Measurements from ENCODE around the gene TBX15. TPM values are rescaled to one million over a fixed set of nuclear protein-coding genes. Genes with fewer than 3 reads are reported as not detected.

Gene TBX15
- total RNA-seq, 1 donor from 2014 or later, result 2.9 TPM

DNA sequence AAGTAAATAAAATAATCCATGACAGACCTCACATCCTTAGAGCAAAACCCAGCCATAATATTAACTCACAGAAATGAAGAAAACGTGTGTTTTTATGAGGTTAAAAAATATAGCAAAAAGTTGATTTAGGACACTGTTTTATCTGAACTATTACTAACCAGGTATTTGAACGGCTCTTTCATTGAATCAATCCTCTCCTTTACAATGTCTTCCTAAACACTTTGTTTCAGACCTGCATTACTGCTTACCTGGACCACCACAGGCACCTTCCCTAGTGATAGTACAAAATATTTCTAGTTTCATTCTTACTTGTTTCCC lies 25.0 kb downstream of the TBX15 start:
- Histone ChIP-seq H3K27me3 (no peaks in the 10 kb centered on the region), H3K27ac (no peak overlapping the region), H3K4me1 (peaks cover 28% of the 10 kb centered on the region), H3F3A (ENCODE audit: low read depth) (no peaks in the 10 kb centered on the region), H3K4me3 (no peak overlapping the region), H4K20me1 (ENCODE audit: low read depth) (no peaks in the 10 kb centered on the region), H3K36me3 (no peaks in the 10 kb centered on the region), H2AFZ (replicated peaks) (no peak overlapping the region), H3K9ac (no peak overlapping the region), H3K79me2 (ENCODE audit: low read depth) (no peaks in the 10 kb centered on the region), H3K9me3 (ENCODE audit: low read depth) (no peaks in the 10 kb centered on the region), H3K4me2 (no peak overlapping the region)
- Mint-ChIP-seq H3K27ac (no peak overlapping the region), H3K4me1 (no peaks in the 10 kb centered on the region), H3K4me3 (no peak overlapping the region), H3K36me3 (no peaks in the 10 kb centered on the region), H3K9me3 (no peaks in the 10 kb centered on the region), H3K27me3 (ENCODE audit: insufficient read depth, low read depth) (peaks cover 4% of the 10 kb centered on the region)
- no peak for DNase-seq (ENCODE audit: low spot score)
- TF ChIP-seq, protein P1, sequence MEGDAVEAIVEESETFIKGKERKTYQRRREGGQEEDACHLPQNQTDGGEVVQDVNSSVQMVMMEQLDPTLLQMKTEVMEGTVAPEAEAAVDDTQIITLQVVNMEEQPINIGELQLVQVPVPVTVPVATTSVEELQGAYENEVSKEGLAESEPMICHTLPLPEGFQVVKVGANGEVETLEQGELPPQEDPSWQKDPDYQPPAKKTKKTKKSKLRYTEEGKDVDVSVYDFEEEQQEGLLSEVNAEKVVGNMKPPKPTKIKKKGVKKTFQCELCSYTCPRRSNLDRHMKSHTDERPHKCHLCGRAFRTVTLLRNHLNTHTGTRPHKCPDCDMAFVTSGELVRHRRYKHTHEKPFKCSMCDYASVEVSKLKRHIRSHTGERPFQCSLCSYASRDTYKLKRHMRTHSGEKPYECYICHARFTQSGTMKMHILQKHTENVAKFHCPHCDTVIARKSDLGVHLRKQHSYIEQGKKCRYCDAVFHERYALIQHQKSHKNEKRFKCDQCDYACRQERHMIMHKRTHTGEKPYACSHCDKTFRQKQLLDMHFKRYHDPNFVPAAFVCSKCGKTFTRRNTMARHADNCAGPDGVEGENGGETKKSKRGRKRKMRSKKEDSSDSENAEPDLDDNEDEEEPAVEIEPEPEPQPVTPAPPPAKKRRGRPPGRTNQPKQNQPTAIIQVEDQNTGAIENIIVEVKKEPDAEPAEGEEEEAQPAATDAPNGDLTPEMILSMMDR (IDR thresholded peaks at IDR 0.05), result no peak
- TF ChIP-seq EZH2phosphoT487 (IDR thresholded peaks at IDR 0.05), result no peak
- TF ChIP-seq EZH2 (IDR thresholded peaks at IDR 0.05), result no peak

DNA sequence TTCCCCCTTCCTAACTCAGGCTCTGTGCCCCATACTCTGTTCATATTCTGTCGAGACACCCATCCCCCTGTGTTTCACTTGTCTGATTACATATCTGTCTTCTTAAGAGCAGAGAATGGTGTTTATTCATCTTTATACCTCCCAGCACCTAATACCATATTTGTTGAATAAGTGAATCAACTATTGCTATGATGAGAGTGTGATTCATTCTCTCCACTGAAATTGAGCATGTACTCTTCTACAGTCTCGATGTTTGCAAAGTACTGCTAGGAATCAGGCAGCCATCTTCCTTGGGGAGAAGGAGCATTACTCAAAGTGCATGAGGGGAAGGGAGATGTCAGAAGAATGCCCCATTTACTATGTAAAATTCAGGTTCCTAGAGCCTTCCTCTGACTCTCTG lies 27.0 kb downstream of the TBX15 start:
- H3K9me3 ChIP-seq (ENCODE audit: low read depth), result no peaks in the 10 kb centered on the region
- H3K4me1 ChIP-seq, result peaks cover 28% of the 10 kb centered on the region
- Mint-ChIP-seq H3K27me3 (ENCODE audit: insufficient read depth, low read depth) (peaks cover 4% of the 10 kb centered on the region), H3K4me1 (no peaks in the 10 kb centered on the region), H3K27ac (no peak overlapping the region), H3K36me3 (no peaks in the 10 kb centered on the region), H3K4me3 (no peak overlapping the region), H3K9me3 (no peaks in the 10 kb centered on the region)
- no peaks in the 10 kb centered on the region for H4K20me1 ChIP-seq (ENCODE audit: low read depth)
- H3K27me3 ChIP-seq, result no peaks in the 10 kb centered on the region
- TF ChIP-seq, protein P1 (IDR thresholded peaks at IDR 0.05), result no peak
- TF ChIP-seq EZH2phosphoT487 (IDR thresholded peaks at IDR 0.05) (no peak), EZH2 (IDR thresholded peaks at IDR 0.05) (no peak)
- H3K36me3 ChIP-seq, result no peaks in the 10 kb centered on the region
- H3K4me2 ChIP-seq, result no peak overlapping the region
- H3K4me3 ChIP-seq, result no peak overlapping the region
- no peak overlapping the region for H3K27ac ChIP-seq
- H3K9ac ChIP-seq, result no peak overlapping the region
- H2AFZ ChIP-seq (replicated peaks), result no peak overlapping the region
- H3F3A ChIP-seq (ENCODE audit: low read depth), result no peaks in the 10 kb centered on the region
- H3K79me2 ChIP-seq (ENCODE audit: low read depth), result no peaks in the 10 kb centered on the region
- DNase-seq (ENCODE audit: low spot score), result no peak

DNA sequence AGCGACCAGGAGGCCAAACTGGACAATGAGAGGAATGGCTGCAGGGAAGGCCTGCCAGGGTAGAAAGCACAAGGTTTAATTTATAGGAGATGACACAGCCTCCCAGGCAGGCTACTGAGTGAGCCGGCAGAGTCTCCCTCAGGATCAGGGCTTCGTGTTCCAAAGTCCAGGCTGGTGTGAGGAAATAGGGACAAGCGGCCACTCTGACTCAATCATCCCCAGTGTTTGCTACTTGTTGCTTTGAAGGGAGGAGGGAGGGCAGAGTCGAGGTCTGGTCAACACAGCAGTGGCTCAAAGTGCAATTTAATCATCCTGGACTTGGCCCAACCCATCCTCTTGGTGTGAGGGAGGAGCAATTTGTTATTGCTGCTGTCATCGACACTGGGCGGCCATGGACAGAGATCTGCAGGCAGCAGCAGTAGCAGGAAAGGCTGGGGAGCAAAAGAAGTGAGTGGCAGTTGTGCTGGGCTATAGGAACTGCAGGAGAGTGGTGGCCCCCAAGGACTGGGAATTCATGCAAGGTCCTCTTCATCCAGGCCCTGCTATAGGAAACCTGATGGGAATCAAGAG lies 27.5 kb downstream of the TBX15 start:
- no peak overlapping the region for H3K9ac ChIP-seq
- no peaks in the 10 kb centered on the region for H3K36me3 ChIP-seq
- no peaks in the 10 kb centered on the region for H3K9me3 ChIP-seq (ENCODE audit: low read depth)
- Mint-ChIP-seq H3K36me3 (no peaks in the 10 kb centered on the region), H3K27me3 (ENCODE audit: insufficient read depth, low read depth) (peaks cover 5% of the 10 kb centered on the region), H3K4me3 (no peak overlapping the region), H3K27ac (no peak overlapping the region), H3K9me3 (no peaks in the 10 kb centered on the region), H3K4me1 (no peaks in the 10 kb centered on the region)
- H3K4me2 ChIP-seq, result no peak overlapping the region
- no peak for DNase-seq (ENCODE audit: low spot score)
- no peaks in the 10 kb centered on the region for H3K27me3 ChIP-seq
- TF ChIP-seq EZH2phosphoT487 (IDR thresholded peaks at IDR 0.05) (no peak), EZH2 (IDR thresholded peaks at IDR 0.05) (no peak)
- TF ChIP-seq, protein P1 (IDR thresholded peaks at IDR 0.05), result no peak
- H3K4me1 ChIP-seq, result peaks cover 27% of the 10 kb centered on the region
- H3K79me2 ChIP-seq (ENCODE audit: low read depth), result no peaks in the 10 kb centered on the region
- no peaks in the 10 kb centered on the region for H3F3A ChIP-seq (ENCODE audit: low read depth)
- H3K27ac ChIP-seq, result no peak overlapping the region
- H2AFZ ChIP-seq (replicated peaks), result no peak overlapping the region
- H4K20me1 ChIP-seq (ENCODE audit: low read depth), result no peaks in the 10 kb centered on the region
- H3K4me3 ChIP-seq, result no peak overlapping the region
